VCaP (cell line): ENCODE measurements around the gene RYR2.
"Not testable (repeated sequence)": the region's sequence is repeated elsewhere in the genome, so short reads cannot be mapped to it uniquely, and the experiment has no call there.

ENCODE experiments used
- H3K27ac ChIP-seq: fragments of 450-650 bp; 2 replicates; pipeline ENCODE4 v1.5.1; 2017
- TF ChIP-seq, protein P1 (sequence below): fragments of 450-650 bp; conservative IDR thresholded peaks from 2 replicates; pipeline ENCODE4 v1.5.1; 2017; ENCODE audit warnings: mild to moderate bottlenecking, moderate library complexity

Gene RYR2

DNA sequence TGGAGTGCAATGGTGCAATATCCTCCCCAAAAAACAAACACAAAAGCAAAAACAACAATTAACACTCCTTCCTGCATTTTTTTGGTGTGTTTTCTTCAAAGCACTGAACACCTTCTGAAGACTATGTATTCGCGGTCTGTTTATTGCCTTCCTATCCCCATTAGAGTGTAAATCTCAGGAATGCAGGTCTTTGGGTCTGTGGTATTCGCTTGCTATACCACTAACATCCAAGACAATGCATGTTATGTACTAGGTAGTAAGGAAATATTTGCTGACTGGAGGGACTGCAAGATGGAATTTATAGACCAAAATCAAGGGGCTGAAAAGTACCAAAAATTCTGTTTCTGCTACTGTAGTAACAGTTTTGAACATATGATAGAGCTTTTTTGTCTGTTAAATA is 299.4 kb downstream of the RYR2 start:
- H3K27ac ChIP-seq, result no peak overlapping the region
- TF ChIP-seq, protein P1, sequence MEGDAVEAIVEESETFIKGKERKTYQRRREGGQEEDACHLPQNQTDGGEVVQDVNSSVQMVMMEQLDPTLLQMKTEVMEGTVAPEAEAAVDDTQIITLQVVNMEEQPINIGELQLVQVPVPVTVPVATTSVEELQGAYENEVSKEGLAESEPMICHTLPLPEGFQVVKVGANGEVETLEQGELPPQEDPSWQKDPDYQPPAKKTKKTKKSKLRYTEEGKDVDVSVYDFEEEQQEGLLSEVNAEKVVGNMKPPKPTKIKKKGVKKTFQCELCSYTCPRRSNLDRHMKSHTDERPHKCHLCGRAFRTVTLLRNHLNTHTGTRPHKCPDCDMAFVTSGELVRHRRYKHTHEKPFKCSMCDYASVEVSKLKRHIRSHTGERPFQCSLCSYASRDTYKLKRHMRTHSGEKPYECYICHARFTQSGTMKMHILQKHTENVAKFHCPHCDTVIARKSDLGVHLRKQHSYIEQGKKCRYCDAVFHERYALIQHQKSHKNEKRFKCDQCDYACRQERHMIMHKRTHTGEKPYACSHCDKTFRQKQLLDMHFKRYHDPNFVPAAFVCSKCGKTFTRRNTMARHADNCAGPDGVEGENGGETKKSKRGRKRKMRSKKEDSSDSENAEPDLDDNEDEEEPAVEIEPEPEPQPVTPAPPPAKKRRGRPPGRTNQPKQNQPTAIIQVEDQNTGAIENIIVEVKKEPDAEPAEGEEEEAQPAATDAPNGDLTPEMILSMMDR, result no peak

GRCh38 chr1:237342730-237343129 is 300.7 kb downstream of the RYR2 start:
- TF ChIP-seq, protein P1, result no peak
- H3K27ac ChIP-seq, result no peak overlapping the region

DNA sequence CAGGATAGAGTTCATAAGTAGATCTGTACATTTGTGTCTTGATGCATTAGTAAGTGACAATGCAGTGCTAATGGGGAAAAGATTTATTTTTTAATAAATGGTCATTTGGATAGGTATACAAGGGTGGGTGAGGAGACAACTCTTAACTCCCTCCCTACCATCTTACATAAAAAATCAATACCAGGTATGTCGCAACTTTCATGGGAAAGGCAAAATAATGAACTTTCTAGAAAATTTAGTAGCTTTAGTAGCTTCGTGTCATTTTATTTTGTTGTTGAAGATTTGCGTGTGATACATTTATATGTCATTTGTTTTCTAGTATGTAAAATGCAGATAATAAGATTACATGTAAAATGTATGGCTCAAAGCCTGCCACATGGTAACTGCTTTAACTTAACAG is 310.8 kb downstream of the RYR2 start:
- H3K27ac ChIP-seq, result no peak overlapping the region

GRCh38 chr1:237353918-237354317 is 311.9 kb downstream of the RYR2 start:
- TF ChIP-seq, protein P1, result no peak
- H3K27ac ChIP-seq, result no peak overlapping the region

More for the DNA sequence above, 310.8 kb downstream of the RYR2 start:
- TF ChIP-seq, protein P1, result no peak

- no peak overlapping the region for H3K27ac ChIP-seq
- TF ChIP-seq, protein P1, result no peak
Observed at GRCh38 chr1:237355022-237355421, 313.0 kb downstream of the RYR2 start.

DNA sequence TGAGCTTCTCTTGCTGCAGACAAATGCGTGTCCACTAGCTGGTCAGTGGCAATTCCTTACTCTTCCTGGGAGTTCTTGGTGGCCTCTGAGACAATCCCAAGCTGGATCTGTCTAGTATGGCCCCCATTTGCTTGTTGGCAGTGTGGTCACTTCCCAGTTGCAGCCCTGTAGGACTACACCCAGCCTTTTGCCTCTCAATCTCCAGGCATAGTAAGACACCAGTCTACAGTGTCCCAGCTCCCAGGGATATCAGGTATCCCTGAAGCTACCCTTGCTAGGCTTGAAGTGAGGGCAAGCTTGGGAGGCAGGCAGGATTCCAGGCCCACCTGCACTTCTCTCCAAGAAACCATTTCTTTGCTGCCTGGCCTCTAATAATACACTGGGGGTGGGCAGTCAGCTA is 316.6 kb downstream of the RYR2 start:
- no peak overlapping the region for H3K27ac ChIP-seq
- TF ChIP-seq, protein P1, result no peak

GRCh38 chr1:237367758-237368157 is 325.8 kb downstream of the RYR2 start:
- H3K27ac ChIP-seq, result no peak overlapping the region

GRCh38 chr1:237371477-237371876 is 329.5 kb downstream of the RYR2 start:
- H3K27ac ChIP-seq, result not testable (repeated sequence)

More at GRCh38 chr1:237367758-237368157, 325.8 kb downstream of the RYR2 start:
- TF ChIP-seq, protein P1, result no peak
